Heart right ventricle (tissue), 16 donors: ENCODE data around the gene IQSEC1. TPM values are rescaled to one million over a fixed set of nuclear protein-coding genes. Genes with fewer than 3 reads are reported as not detected.
A peak's percentile ranks its signal among the peaks of the same experiment; 100 is the strongest.

Source experiments
- ATAC-seq, 8 donors: fragments of 200-7000 bp; cut with Tn5 transposase; one replicate each; pipeline ENCODE4 v1.9.1; 2020; ENCODE audit warnings: mild to moderate bottlenecking in 8 of 8, moderate library complexity in 8 of 8, moderate number of reproducible peaks in 1 of 8
- DNase-seq, 2 donors: peaks; one replicate each; pipeline ENCODE4 v3.0.0-alpha.2; 2020
- H3K27ac ChIP-seq, 10 donors: fragments of 200-600 bp; sonication (generic) in 2 of 10; one replicate each; pipeline versions ENCODE4 v1.5.0 to v1.8.0; 2020 to 2022; ENCODE audit warnings: mild to moderate bottlenecking in 3 of 10
- H3K27me3 ChIP-seq, 7 donors: fragments of 200-600 bp; one replicate each; pipeline ENCODE4 v1.8.0; 2021 to 2022; ENCODE audit warnings: mild to moderate bottlenecking in 2 of 7
- H3K36me3 ChIP-seq, 9 donors: fragments of 200-600 bp; sonication (generic) in 1 of 9; one replicate each; pipeline versions ENCODE4 v1.5.0 to v1.8.0; 2020 to 2022; ENCODE audit warnings: mild to moderate bottlenecking in 2 of 9
- H3K4me1 ChIP-seq, 9 donors: fragments of 200-600 bp; sonication (generic) in 1 of 9; one replicate each; pipeline versions ENCODE4 v1.5.0 to v1.8.0; 2020 to 2022; ENCODE audit warnings: mild to moderate bottlenecking in 4 of 9
- H3K4me3 ChIP-seq, 10 donors: fragments of 200-600 bp; sonication (generic) in 2 of 10; one replicate each; pipeline versions ENCODE4 v1.5.0 to v1.8.0; 2020 to 2022; ENCODE audit warnings: mild to moderate bottlenecking in 7 of 10, moderate library complexity in 2 of 10
- H3K9me3 ChIP-seq, 11 donors: fragments of 200-600 bp in 10 of 11; sonication (generic) in 2 of 11; one replicate each; pipeline versions ENCODE4 v1.5.0 to v1.8.0; 2013 to 2022; ENCODE audit warnings: mild to moderate bottlenecking in 2 of 11, control low read depth in 1 of 11, moderate library complexity in 1 of 11
- WGBS, 2 donors: extraction: QIAGEN DNeasy Blood & Tissue Kit; methylation state at CpG; one replicate each; pipeline ENCODE4 v1.1.7; 2013; ENCODE audit warnings: inconsistent platforms in 1 of 2; 5-methylcytosine and 5-hydroxymethylcytosine counted together
- intact Hi-C, 10 donors: fragments of 100-400 bp; cut with DNase I; formaldehyde crosslinking; loops; one replicate each; pipeline versions ENCODE4 v1.11.1 to v1.14.2; 2022
- polyA plus RNA-seq, 2 donors: library from polyadenylated mRNA; stranded (reverse); fragments of 200-250 nt; gene quantifications; one replicate each; pipeline ENCODE4 v1.2.3, GENCODE V29; 2013
- total RNA-seq, 10 donors: library from RNA; stranded (reverse); fragmentation: NEBNext Ultra II Directional in 3 of 10; extraction: Animal tissue kit (Norgen Biotek cat#: 25700) in 3 of 10; gene quantifications; one replicate each; pipeline versions ENCODE4 v1.2.1 to v1.2.4, GENCODE V29; 2021 to 2023
- TF ChIP-seq, protein P1 (sequence below), 9 donors: fragments of 200-600 bp; sonication (generic) in 2 of 9; IDR thresholded peaks; one replicate each; pipeline versions ENCODE4 v1.5.0 to v1.8.0; 2021 to 2022; ENCODE audit warnings: antibody characterized with exemption in 9 of 9, mild to moderate bottlenecking in 5 of 9, moderate library complexity in 1 of 9
- donor health status: Arrhythmogenic right ventricular cardiomyopathy.
- donor health status: ischemic (EF 13 %, LVEDD 7.1; RV severe dilation, severe dysfunction).
- donor health status: healthy with polysubstance abuse.
- donor health status: DM: no; HTN: yes; CAD: no.
- donor health status: DM: no; HTN: no; CAD: no.
- donor health status: ischemic (EF 25% LVEDD 6.9; RV normal size, moderate dysfunction).
- donor health status: ischemic (EF 25% LVEDD 5.7; RV mildly dilated, moderate dysfunction).
- donor health status: healthy.
- donor health status: DM: yes; HTN: yes; CAD: no.
- donor health status: Ischemic cardiomyopathy.
- donor health status: ischemic (EF 35%, LVEDD 5.7; RV mildly dilated, moderate dysfunction).
- donor health status: nonischemic (EF 11% LVEDD 7.7; RV severe dilation, severe dysfunction).
- donor health status: DM: yes; HTN: yes; CAD: no.
- donor health status: PGD.
- donor health status: ischemic (EF 29% LVEDD 5.4; RV normal size, mild dysfunction).
- donor health status: nonischemic (EF 23%, LVEDD 6.1; RV moderate dilation, normal function).

IQSEC1 gene
- total and polyA plus RNA-seq, 12 donors, result 13.1 to 73.9 (median 60.4) TPM

DNA sequence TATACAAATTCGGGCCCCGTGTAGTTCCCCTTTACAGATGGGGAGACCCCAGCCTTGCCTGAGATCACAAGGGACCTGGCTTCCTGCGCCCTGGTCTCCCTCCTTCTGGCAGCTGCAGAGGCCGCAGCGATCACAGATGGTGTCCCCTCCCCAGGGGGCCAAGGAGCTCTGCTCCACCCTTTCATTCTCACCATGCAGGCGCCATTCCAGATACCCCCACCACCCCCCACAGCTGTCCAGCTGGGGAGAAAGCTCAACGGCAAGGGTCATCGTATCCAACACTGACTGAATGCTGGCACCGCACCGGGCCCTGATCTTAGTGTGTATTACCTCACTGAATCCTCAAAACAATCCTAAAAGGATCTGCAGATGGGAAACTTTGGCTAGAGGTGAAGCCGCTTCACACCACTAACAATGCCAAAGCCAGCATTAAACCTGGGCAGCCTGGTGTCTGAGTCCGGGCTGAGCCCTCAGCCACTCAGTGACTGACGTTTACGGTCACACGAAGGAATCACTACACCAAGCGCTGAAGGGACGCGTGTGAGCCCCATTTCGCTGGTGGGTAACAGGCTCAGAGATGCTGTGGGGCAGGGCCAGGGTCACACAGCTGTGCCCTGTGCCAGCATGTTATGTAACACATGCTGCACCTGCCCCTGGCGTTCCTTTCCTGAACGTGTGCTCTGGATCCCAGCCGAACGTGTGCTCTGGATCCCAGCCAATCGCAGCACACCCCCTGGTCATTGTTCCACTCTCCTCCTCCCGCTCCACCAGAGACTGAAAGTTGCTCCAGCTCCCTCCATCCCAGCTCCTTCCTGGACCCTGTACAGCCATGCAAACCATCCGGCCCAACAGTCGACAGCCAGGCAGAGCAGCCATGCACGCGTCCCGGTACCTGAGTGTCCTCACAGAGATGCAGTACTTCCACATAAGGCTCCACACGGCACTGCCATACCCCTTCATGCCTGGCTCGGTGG is 51.8 kb downstream of the IQSEC1 start:
- Histone ChIP-seq H3K9me3 (no peaks in the 10 kb centered on the region), H3K27ac (peak overlapping the region in 9 of 10 donors; percentile 13 to 81 (median 73)), H3K36me3 (no peaks in the 10 kb centered on the region), H3K4me3 (peak overlapping the region in 9 of 10 donors; percentile 2 to 54 (median 42)), H3K4me1 (peaks cover 30 to 86% (median 75%) of the 10 kb centered on the region in 9 donors), H3K27me3 (no peaks in the 10 kb centered on the region)
- 43 to 70% methylated on average over 32 of the region's 32 CpGs for WGBS, 2 donors
- intact Hi-C loops, result no loop called here
- ATAC-seq (peak in 1 of 8 donors; percentile 1), DNase-seq (peak in 1 of 2 donors; percentile 57)
- TF ChIP-seq, protein P1, sequence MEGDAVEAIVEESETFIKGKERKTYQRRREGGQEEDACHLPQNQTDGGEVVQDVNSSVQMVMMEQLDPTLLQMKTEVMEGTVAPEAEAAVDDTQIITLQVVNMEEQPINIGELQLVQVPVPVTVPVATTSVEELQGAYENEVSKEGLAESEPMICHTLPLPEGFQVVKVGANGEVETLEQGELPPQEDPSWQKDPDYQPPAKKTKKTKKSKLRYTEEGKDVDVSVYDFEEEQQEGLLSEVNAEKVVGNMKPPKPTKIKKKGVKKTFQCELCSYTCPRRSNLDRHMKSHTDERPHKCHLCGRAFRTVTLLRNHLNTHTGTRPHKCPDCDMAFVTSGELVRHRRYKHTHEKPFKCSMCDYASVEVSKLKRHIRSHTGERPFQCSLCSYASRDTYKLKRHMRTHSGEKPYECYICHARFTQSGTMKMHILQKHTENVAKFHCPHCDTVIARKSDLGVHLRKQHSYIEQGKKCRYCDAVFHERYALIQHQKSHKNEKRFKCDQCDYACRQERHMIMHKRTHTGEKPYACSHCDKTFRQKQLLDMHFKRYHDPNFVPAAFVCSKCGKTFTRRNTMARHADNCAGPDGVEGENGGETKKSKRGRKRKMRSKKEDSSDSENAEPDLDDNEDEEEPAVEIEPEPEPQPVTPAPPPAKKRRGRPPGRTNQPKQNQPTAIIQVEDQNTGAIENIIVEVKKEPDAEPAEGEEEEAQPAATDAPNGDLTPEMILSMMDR (IDR thresholded peaks at IDR 0.05), result no peak

DNA sequence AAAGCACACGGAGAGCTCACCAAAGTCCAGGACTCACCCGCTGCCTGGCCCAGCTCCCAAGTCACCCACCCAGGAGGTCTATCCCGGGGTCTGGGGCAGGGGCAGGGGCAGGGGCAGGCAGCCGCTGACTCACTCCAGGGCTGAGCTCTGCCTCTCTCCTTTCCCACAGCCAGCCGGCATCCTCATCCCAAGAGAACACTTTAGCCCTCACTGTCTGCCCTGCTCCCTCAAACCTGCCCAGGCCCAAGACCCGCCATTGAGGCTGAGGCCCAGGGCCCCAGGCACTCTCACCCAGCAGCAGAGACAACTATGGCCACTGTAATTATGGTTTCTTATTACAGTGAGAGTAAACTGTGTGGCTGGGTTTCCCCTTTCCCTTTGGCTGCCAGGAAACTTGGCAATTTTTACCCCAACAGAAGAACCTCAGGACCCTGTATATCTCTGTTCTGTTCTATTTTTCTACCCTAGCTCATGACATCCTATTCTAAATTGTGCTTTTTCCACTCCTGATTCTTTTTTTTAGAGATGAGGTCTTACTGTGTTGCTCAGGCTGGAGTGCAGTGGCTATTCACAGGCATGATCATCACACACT is 53.0 kb downstream of the IQSEC1 start:
- H3K4me1 ChIP-seq, result peaks cover 35 to 91% (median 86%) of the 10 kb centered on the region in 9 donors
- H3K9me3 ChIP-seq, result no peaks in the 10 kb centered on the region
- 94% methylated on average over 6 of the region's 6 CpGs for WGBS, 2 donors
- H3K4me3 ChIP-seq, result peak overlapping the region in 1 of 10 donors; percentile 19
- DNase-seq (no peak), ATAC-seq (no peak)
- no peaks in the 10 kb centered on the region for H3K36me3 ChIP-seq
- H3K27ac ChIP-seq, result peak overlapping the region in 3 of 10 donors; percentile 16 to 68 (median 17)
- H3K27me3 ChIP-seq, result no peaks in the 10 kb centered on the region
- intact Hi-C loops, result no loop called here
- TF ChIP-seq, protein P1 (IDR thresholded peaks at IDR 0.05), result no peak

GRCh38 chr3:13019243-13020095 is 53.8 kb downstream of the IQSEC1 start:
- peak overlapping the region in 7 of 10 donors; percentile 1 to 37 (median 19) for H3K4me3 ChIP-seq
- ATAC-seq (peak; percentile 14 to 54 (median 42)), DNase-seq (peak; percentile 69 to 70)
- H3K27ac ChIP-seq, result peak overlapping the region in 7 of 10 donors; percentile 11 to 68 (median 26)
- H3K9me3 ChIP-seq, result no peaks in the 10 kb centered on the region
- WGBS, 2 donors, result 49 to 50% methylated on average over 30 of the region's 30 CpGs
- H3K27me3 ChIP-seq, result no peaks in the 10 kb centered on the region
- intact Hi-C loops, result no loop called here
- peaks cover 35 to 90% (median 85%) of the 10 kb centered on the region in 9 donors for H3K4me1 ChIP-seq
- H3K36me3 ChIP-seq, result no peaks in the 10 kb centered on the region
- TF ChIP-seq, protein P1 (IDR thresholded peaks at IDR 0.05), result no peak
